HG02852 (cell line): ENCODE results near the gene PCYT1A.
"Not testable (repeated sequence)": the region's sequence is repeated elsewhere in the genome, so short reads cannot be mapped to it uniquely, and the experiment has no call there.

ENCODE experiments used
- ATAC-seq: cut with Tn5 transposase; IDR thresholded peaks from one replicate; pipeline ENCODE4 v1.9.1; 2021; ENCODE audit warnings: mild to moderate bottlenecking, moderate library complexity; ENCODE audit not compliant: unreplicated experiment

The PCYT1A gene

GRCh38 chr3:196288141-196288460 lies 575 bp upstream of the PCYT1A start:
- ATAC-seq = peak; percentile 25

- peak; percentile 25 for ATAC-seq
Measured at GRCh38 chr3:196287090-196287439, 461 bp downstream of the PCYT1A start.

DNA sequence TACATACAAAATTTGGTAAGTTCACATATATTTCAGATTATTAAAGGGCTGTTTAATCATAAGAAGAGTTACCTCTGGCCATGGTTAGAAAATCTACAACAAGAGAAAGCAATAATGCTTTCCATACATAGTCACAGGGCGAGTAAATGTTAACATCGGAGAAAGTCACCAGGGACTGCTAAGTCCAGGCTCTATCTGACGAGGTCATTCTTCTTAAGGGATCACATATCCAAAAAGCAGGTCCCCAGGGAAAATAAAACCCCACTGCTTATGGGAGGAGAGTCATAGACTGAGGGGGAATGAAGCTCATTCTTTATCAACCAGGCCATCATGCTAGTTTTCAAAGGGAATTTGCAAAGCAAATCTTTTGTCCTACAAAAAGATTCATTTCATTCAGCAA lies 3.1 kb downstream of the PCYT1A start:
- no peak for ATAC-seq

DNA sequence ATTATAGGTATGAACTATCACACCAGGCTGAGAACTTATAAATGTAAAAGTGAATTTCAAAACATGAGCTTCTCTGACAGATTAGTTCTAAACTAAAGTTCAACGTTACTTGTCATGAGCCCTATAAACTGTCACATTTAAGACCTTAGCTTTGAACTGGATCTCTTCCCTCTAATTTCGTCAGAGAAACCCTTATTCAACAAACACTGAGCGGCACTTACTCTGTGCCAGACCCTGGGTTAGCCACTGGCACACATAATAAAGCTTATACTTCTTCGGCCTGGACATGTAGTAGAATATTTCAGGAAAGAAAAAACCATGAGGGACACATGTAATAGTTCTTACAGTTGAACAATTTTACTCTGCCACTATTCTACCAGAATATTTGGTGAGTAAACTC lies 5.6 kb downstream of the PCYT1A start:
- ATAC-seq = no peak

DNA sequence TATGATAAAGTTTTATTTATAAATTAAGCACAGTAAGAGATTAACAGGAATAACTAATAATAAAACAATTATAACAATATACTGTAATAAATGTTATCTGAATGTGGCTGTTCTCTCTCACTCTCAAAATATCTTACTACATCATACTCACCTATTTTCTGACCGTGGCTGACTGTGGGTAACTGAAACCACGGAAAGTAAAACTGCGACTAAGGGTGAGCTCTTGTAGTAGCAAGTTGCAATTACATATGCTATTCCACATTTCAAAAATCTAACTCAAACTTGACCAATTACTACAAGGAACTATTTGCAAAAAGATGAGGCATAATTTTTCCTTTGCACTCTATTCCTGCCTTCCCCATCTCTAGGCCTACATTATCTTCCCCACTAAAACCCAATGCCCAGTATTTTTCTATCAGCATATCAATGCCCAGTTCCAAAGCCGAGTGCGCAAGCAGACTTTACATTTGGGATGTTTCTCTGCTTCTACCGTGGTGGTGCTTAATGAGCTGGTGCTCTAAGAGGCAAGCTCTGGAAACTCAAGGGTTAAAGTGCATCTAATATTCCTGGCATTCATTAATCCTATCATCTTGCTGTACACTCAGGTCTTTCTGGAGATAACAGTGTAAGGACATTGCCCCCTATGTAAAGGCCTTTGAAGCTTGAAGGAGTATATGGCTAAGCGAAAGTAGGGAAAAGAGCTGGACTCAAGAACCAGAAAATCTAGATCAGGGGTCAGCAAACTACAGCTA lies 6.7 kb downstream of the PCYT1A start:
- ATAC-seq = peak; percentile 66

- ATAC-seq = no peak
Measured at GRCh38 chr3:196275126-196275525, 12.4 kb downstream of the PCYT1A start.

- peak; percentile 84 for ATAC-seq
Measured at GRCh38 chr3:196274585-196274984, 12.9 kb downstream of the PCYT1A start.

- ATAC-seq = no peak
Measured at GRCh38 chr3:196273655-196274054, 13.9 kb downstream of the PCYT1A start.

DNA sequence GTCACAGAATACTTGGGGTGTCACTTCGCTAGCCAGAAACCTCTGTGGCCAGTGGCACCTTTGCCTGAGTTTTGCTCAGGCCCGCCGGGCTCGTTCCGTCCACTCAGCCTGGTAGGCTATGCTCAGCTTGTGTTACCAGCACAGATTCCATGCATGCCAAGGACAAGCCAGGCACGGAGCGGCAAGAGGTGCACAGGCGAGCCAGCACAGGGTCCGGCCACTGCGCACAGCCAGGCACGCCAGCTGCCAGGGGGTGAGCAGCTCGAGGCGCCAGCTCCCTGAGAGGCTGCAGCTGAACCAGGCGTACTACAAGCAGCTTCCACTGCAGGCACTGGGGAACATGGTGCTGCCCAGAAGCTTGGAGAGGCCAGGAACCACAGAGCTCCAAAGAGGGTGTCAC lies 14.7 kb downstream of the PCYT1A start:
- no peak for ATAC-seq

DNA sequence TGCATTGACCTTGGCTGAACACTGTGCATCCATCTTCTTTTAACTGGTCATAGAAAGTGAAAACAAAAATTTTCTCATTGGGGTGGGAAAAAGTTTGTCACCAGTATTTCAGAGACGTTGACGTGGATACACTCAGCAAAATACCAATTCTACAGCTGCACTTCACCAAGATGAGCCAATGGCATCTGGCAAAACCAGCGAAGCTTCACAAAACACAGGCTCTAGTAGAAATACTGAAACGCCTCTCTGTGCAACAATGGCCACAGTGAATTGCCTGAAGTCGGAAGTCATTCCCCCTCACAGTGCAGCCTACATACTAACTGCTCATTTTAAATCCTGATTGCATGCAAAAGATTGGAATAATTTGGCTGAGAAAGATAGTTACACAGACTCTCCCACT lies 17.0 kb downstream of the PCYT1A start:
- no peak for ATAC-seq

- ATAC-seq = no peak
Measured at GRCh38 chr3:196268284-196269163, 19.0 kb downstream of the PCYT1A start.

DNA sequence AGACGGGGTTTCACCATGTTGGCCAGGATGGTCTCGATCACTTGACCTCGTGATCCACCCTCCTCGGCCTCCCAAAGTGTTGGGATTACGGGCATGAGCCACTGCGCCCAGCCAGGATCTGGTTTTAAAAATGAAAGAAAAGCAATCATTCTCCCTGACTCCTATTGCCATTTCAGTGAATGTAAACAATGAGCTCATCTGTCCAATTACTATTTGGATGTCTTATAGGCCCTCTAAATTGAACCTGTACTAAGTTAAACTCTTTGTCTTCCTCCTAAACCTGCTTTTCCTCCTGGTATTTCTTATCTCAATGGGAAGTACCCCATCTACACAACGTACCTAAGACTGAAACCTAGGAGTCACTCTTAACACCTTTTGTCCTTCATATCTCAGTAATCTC lies 23.7 kb downstream of the PCYT1A start:
- no peak for ATAC-seq

DNA sequence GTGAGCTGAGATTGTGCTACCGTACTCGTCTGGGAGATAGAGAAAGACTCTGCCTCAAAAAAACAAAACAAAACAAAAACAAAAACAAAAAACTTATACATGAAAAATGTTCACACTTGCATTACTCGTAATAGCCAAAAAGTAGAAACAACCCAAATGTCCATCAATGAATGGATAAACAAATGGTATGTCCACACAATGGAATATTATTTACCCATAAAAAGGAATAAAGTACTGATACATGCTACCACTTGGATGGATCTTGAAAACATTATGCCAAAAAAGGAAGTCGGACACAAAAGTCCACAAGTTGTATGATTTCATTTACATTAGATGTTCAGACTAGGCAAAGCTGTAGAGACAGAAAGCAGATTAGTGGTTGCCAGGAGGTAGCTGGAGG lies 26.7 kb downstream of the PCYT1A start:
- no peak for ATAC-seq

GRCh38 chr3:196255776-196256175 lies 31.8 kb downstream of the PCYT1A start:
- ATAC-seq = no peak

DNA sequence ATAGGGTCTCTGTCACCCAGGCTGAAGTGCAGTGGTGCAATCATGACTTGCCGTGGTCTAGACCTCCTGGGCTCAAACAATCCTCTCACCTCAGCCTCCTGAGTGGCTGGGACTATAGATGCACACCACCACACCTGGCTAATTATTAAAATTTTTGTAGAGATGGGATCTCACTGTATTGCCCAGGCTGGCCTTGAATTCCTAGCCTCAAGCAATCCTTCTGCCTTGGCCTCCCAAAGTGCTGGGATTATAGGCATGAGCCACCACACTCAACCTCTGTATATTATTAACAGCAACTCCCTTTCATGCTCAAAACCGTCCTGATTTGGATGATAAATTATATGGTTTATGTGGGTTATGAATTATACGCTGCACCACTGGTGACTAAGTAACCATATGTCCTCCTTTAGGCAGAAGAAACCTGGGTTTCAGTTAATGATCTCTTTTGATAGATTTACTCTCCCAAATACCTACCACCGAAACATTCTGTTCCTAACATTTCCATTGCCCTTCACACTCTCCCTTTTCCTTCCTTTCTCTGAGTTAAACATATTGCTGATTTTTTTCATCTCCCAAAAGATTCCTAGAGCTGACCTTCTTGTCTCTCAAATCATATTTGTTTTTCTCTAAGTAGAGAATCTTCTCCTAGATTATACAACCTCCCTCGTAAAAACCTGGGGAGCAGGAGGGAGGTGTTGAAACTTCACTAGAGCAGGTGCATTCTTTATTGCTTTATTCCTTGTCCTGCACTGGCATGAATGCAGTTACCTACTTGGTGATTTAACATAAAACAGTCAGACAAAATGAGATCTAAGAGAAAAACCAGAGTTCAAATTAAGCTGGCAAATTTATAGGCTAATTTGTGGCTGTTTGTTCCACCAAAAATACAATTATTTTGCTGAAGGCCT lies 32.9 kb downstream of the PCYT1A start:
- no peak for ATAC-seq

DNA sequence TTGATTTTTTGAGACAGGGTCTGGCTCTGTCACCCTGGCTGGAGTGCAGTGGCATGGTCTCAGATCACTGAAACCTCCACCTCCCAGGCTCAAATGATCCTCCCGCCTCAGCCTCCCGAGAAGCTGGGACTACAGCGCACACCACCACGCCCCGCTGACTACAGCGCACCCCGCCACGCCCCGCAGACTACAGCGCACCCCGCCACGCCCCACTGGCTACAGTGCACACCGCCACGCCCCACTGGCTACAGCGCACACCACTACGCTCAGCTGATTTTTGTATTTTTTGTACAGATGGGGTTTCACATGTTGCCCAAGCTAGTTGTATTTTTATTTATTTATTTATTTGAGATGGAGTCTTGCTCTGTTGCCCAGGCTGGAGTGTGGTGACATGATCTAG lies 35.6 kb downstream of the PCYT1A start:
- no peak for ATAC-seq

GRCh38 chr3:196246612-196247308 lies 40.8 kb downstream of the PCYT1A start:
- ATAC-seq = no peak

DNA sequence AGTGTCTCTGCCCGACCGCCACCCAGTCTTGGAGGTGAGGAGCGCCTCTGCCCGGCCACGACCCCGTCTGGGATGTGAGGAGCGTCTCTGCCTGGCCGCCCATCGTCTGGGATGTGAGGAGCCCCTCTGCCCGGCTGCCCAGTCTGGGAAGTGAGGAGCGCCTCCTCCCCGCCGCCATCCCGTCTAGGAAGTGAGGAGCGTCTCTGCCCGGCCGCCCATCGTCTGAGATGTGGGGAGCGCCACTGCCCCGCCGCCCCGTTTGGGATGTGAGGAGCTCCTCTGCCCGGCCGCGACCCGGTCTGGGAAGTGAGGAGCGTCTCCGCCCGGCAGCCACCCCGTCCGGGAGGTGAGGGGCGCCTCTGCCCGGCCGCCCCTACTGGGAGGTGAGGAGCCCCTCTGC lies 43.4 kb downstream of the PCYT1A start:
- ATAC-seq = not testable (repeated sequence)

DNA sequence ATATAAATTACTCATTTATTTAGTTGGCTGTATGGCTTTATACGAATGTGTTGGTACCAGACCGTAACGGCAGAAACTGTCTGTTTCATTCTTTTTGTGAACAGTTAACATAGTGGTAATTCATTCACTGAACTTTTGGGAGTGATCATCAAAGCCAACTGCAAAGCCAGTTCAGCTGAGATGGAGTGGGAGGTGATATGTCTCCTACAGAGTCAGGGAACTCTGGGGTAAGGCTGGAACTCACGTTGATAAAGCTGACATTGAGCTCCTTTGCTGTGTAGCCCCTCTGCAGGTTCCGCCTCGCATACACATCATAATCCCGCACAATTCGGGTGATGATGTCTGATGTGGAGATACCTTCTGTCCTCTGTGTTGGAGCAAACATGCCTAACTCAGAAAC lies 45.8 kb downstream of the PCYT1A start:
- no peak for ATAC-seq

GRCh38 chr3:196240424-196240823 lies 47.1 kb downstream of the PCYT1A start:
- no peak for ATAC-seq
